HG02852 (cell line): Measurements from ENCODE around the gene FRRS1.

Source experiments
- ATAC-seq: cut with Tn5 transposase; IDR thresholded peaks from one replicate; pipeline ENCODE4 v1.9.1; 2021; ENCODE audit warnings: mild to moderate bottlenecking, moderate library complexity; ENCODE audit not compliant: unreplicated experiment

Gene FRRS1

DNA sequence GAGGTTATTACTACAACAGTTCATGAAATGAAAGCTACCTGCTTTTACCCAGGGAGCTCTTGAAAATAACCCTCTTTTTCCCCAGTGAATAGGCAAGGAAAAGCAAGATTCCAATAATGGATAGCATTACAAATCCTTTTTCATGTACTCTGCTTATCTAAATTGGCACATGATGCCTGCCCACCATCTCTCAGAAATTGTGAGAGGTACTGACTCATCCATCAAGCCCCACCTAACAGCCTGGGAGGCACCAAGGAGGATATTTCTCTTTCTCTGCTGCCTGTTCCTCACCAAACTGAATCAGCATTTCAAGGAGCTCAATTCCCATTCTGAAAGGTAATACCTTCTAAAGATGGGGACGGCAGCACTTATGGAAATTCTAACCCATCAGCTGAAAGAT is 86.2 kb downstream of the FRRS1 start:
- no peak for ATAC-seq

DNA sequence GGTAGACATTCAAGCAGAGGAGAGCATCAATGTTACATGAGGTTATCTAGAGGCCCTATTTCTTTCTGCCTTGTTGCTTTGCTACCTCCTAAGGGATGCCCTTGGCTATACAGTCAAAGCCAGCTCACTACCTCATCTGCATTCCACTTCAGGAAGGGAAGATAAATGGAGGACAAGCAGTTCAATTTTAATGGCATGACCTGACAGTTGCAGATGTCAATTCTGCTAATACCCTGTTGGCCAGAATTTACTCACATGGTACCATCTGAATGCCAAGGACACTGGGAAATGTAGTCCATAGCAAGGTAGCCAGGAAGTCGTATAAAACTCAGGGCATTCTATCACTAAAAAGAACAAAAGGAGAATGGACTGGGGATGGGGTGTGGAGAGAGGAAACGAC is 89.0 kb downstream of the FRRS1 start:
- ATAC-seq: no peak

DNA sequence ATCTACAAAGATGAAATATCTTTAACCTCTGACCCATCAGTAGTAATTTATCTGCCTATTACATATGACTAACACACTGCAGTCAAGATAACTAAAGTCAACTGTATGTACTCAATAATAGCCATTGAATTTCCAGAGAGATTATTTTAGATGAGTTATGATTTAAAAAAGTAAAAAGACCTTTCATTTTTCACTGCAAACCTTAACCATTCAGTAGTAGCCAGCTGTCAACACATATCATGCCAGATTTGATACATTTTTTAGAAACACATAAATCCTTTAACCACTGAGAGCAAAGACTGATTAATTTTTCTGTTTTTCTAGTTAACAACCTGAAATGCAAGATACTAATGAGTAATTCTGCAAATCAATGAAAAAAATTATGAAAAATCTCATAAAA is 89.6 kb downstream of the FRRS1 start:
- ATAC-seq: no peak

- ATAC-seq: no peak
These were observed 90.4 kb downstream of the FRRS1 start for GRCh38 chr1:99675994-99676393.

DNA sequence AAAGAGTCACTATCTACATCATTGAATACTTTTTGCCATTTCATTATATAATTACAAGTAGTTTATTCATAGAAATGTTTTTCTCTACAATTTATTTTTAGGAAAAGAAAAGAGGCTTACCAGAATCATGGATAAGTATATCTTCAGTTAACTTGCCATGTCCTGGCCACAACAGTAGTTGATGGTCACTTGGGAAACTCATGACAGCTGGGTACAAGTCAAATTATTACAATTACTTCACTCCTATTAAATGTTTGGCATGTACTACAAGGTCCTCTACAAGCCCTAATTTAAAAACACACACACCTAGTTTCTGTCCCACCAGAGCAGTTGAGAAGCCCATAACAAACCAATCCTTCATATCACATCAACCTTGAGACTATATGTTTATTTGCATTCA is 91.1 kb downstream of the FRRS1 start:
- ATAC-seq: no peak

- no peak for ATAC-seq
These were observed 92.0 kb downstream of the FRRS1 start for GRCh38 chr1:99674115-99675064.

DNA sequence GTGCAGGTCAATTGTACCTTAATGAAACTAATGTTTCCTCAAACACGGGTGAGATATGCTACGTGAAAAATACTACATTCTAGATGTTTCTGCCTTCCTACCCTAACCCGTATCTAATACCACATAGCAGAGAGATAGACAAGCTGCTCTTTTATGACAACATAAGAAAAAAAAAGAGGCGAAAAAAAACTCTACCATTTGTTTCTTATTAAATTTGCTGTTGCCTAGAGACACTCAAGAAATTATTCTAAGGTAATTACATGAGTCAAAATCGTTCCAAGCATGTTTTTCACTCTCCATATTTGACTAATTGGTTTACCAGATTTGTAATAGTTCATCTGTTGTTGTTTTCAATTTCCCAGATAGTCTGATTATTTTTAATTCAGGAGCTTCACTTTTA is 93.1 kb downstream of the FRRS1 start:
- no peak for ATAC-seq

GRCh38 chr1:99672530-99673213 is 93.8 kb downstream of the FRRS1 start:
- ATAC-seq: no peak

- no peak for ATAC-seq
These were observed 94.4 kb downstream of the FRRS1 start for GRCh38 chr1:99672038-99672437.

GRCh38 chr1:99670583-99670982 is 95.9 kb downstream of the FRRS1 start:
- no peak for ATAC-seq

- no peak for ATAC-seq
These were observed 96.6 kb downstream of the FRRS1 start for GRCh38 chr1:99669821-99670220.

DNA sequence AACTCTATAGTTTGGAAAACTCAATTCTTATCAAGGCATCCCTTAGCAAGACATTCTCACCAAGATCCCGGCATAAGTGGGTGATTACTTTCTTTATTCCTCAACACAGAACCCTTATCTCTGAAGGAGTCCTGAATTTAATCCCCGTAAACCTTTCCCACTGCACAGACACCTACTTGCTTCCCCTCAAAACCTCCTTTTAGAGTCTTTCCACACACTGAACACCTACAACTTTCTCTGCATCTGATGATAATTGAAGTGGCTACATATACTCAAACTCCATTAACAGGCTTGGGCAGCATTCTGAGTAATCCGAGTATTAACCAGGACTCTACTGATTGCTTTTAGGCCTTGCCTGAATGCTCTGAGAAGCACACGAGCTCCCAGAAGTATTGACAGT is 97.1 kb downstream of the FRRS1 start:
- ATAC-seq: no peak

DNA sequence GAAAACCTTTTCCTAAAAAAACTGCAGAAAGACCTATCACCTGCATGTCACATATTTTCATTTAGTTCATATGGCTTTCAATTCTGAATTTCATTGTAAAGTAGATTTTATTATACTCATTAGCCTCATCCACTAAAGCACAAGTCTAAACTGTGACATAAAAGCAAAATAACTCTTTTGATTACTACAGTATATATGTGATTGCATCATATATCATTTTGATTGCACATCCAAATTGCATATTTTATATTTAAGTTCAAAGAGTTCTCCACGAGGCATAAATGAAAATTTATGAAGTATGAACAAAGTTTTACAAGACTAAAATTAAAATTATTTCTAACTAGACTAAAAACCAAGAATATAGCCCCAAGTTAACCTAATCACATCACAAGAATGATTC is 101.2 kb downstream of the FRRS1 start:
- ATAC-seq: no peak

GRCh38 chr1:99663501-99663900 is 102.9 kb downstream of the FRRS1 start:
- no peak for ATAC-seq

- ATAC-seq: no peak
These were observed 103.8 kb downstream of the FRRS1 start for GRCh38 chr1:99662539-99663080.

GRCh38 chr1:99661780-99662179 is 104.7 kb downstream of the FRRS1 start:
- no peak for ATAC-seq

DNA sequence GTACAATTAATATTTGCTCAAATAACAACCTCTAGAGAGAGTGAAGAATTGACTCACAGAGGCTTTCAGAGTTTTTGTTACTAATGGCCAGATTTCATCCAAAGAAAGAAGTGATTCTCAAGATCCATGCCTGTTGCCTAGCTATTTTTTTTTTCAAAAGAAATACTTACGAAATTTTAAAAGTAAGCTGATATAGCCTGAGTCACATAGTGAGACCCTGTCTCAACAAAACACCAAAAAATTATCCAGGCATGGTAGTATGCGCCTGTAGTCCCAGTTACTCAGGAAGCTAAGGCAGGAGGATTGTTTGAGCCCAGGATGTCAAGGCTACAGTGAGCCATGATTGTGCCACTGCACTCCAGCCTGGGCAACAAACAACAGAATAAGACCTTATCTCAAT is 105.9 kb downstream of the FRRS1 start:
- no peak for ATAC-seq

GRCh38 chr1:99659755-99660210 is 106.7 kb downstream of the FRRS1 start:
- ATAC-seq: no peak
